IPS-15b (cell line): ENCODE data around the gene DZIP1.
"Not testable (repeated sequence)": the region's sequence is repeated elsewhere in the genome, so short reads cannot be mapped to it uniquely, and the experiment has no call there.

Experiments used
- H3K27me3 ChIP-seq: one replicate; pipeline ENCODE4 v1.6.1; 2013; ENCODE audit warnings: low read length; ENCODE audit not compliant: control insufficient read depth, insufficient read depth
- H3K36me3 ChIP-seq: one replicate; pipeline ENCODE4 v1.6.1; 2013; ENCODE audit warnings: low read length; ENCODE audit not compliant: control insufficient read depth, insufficient read depth
- H3K4me1 ChIP-seq: one replicate; pipeline ENCODE4 v1.6.1; 2013; ENCODE audit warnings: mild to moderate bottlenecking, low read length; ENCODE audit not compliant: control insufficient read depth, insufficient read depth
- H3K4me3 ChIP-seq: one replicate; pipeline ENCODE4 v1.5.1; 2013; ENCODE audit warnings: low read depth, low read length
- H3K9ac ChIP-seq: one replicate; pipeline ENCODE4 v1.6.1; 2013; ENCODE audit warnings: low read depth, mild to moderate bottlenecking, low read length
- H3K9me3 ChIP-seq: one replicate; pipeline ENCODE4 v1.6.1; 2013; ENCODE audit warnings: mild to moderate bottlenecking, low read length; ENCODE audit not compliant: control insufficient read depth, insufficient read depth

Gene DZIP1

DNA sequence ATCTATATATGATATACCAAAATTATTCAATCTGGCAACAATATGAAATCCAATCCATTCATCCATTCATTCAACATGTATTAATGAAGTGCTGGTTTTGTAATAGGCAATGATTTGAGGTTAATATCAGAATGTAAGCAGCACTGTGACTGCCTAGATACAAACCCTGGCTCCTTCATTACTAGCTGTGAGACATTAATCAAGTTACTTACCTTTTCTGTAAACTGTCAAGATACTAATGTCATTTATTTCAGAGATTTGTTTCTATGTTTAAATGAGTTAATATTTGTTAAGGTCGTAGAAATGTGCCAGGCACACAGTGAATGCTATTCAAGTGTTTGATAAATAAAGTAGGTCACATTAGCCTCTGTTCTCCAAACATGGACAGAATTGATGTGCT, 51.0 kb downstream of the DZIP1 start:
- no peaks in the 10 kb centered on the region for H3K36me3 ChIP-seq
- no peak overlapping the region for H3K9ac ChIP-seq
- H3K4me3 ChIP-seq: no peak overlapping the region
- H3K27me3 ChIP-seq: no peaks in the 10 kb centered on the region
- H3K4me1 ChIP-seq: no peaks in the 10 kb centered on the region
- no peaks in the 10 kb centered on the region for H3K9me3 ChIP-seq

DNA sequence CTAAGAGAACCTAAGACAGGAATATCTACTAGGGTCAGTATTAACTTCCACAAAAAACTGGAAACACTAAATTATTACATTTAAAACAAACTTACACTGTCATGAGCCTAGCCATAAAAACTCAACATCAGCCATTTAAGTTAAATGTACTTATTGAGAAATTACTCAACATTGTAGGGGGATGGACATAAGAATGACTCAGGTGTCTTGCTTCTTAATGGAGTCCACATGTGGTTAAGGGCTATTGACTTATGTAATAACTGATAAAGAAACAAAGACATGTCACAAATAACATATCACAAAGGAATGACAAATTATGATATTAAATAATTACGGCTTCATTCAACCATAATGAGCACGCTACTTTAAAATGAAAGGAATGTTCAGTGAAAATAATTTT, 55.8 kb downstream of the DZIP1 start:
- H3K36me3 ChIP-seq: peaks cover 7% of the 10 kb centered on the region

DNA sequence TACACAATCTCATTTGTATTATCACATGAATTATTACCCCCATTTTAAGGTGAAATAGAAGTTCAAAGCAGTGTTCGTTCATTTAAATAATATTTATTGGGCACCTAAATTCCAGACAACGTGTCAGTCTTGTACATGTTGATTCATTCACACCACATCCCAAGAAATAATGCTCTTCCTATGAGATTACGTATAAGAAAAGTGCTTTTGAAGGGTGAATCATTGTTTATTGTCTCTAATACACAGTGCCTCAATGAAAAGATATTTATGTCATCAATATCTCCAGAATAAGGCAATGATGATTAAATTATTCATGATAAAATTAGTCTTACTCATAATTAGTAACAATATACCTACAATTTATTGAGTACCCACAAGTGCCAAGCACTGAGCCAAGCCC, 56.4 kb downstream of the DZIP1 start:
- Histone ChIP-seq H3K27me3 (no peaks in the 10 kb centered on the region), H3K4me3 (no peak overlapping the region), H3K36me3 (peaks cover 7% of the 10 kb centered on the region), H3K9me3 (no peaks in the 10 kb centered on the region), H3K9ac (no peak overlapping the region), H3K4me1 (no peaks in the 10 kb centered on the region)

More for the DNA sequence above, 55.8 kb downstream of the DZIP1 start:
- no peak overlapping the region for H3K9ac ChIP-seq
- no peak overlapping the region for H3K4me3 ChIP-seq
- no peaks in the 10 kb centered on the region for H3K4me1 ChIP-seq
- no peaks in the 10 kb centered on the region for H3K27me3 ChIP-seq
- no peaks in the 10 kb centered on the region for H3K9me3 ChIP-seq

DNA sequence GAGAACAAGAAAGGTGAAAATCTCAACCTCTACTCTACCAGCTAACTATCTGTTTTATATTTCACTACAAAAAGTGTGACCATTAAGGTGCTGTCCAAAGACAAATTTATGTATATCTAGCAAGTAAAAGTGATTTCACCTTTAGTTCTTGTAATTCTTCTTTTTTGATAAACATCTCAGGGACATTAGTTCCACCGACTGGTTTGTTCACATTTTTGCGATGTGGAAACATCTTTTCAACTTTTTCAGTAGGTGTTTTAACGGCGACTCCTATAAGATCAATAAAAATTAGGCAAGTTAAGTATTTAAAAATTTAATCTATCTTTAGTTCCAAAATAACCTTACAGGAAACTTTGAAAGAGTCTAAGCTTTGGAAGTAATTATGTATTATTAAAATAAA, 58.6 kb downstream of the DZIP1 start:
- Histone ChIP-seq H3K9me3 (no peaks in the 10 kb centered on the region), H3K27me3 (no peaks in the 10 kb centered on the region), H3K4me1 (no peaks in the 10 kb centered on the region), H3K36me3 (peaks cover 10% of the 10 kb centered on the region), H3K4me3 (no peak overlapping the region), H3K9ac (no peak overlapping the region)

DNA sequence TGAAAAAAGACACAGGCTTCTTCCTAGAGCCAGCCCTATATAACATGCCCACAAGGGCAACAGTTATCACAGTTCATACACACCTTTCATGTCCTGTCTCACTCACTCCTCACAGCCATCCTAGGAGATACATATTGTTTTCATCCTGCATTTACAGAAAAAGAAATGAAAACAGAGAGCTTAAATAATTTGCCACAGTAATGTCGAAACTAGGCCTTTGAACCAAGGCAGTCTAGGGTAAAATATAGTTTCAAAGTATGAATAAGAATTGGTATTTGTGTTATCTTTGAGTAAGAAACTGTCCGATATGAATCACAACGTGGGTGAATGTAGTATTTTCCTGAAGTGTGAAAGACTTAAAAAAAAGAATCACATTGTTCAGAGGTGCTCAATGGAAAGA, 65.2 kb downstream of the DZIP1 start:
- no peak overlapping the region for H3K4me3 ChIP-seq
- H3K9me3 ChIP-seq: no peaks in the 10 kb centered on the region
- H3K4me1 ChIP-seq: no peaks in the 10 kb centered on the region
- H3K36me3 ChIP-seq: peaks cover 2% of the 10 kb centered on the region
- no peaks in the 10 kb centered on the region for H3K27me3 ChIP-seq
- H3K9ac ChIP-seq: no peak overlapping the region

DNA sequence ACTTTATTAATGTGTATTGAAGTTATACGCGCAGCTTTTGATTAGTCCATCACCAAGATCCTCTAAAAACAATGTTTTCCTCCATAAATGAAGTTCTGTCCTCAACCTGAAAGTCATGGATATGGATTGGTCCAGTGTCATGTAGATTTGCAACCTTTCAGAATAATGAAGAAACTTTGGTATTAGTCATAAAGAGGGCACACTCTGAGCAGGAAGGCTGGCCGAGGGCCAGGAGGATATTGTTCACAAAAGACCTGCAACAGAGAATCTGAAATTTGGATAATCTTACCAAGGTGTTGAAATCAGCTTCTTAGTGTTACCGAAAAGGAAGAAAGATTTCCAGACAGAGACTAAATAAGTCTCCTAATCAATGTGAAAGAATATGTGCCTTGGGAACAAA, 71.3 kb downstream of the DZIP1 start:
- Histone ChIP-seq H3K36me3 (no peaks in the 10 kb centered on the region), H3K9ac (no peak overlapping the region), H3K4me1 (peaks cover 2% of the 10 kb centered on the region), H3K4me3 (no peak overlapping the region), H3K27me3 (no peaks in the 10 kb centered on the region), H3K9me3 (no peaks in the 10 kb centered on the region)

DNA sequence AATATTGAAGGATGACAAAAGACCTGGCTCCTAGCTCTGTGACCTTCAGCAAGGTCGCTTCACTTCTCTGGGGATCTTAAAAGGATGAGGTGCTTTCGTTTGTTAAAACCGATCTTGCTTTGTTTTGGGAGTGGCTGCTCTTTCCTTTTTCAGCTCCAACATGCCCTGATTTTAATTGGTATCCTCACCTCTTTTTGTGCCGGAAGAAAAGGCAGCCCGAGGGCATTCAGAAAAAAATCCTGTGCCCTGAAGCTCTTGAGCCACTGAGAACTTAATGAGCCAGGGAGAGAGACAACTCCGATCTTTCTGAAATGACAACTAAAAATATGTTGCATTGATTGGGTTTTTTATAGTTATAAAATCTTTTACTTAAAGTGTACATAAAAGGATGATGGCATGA, 72.6 kb downstream of the DZIP1 start:
- Histone ChIP-seq H3K9ac (no peak overlapping the region), H3K4me1 (peaks cover 2% of the 10 kb centered on the region), H3K4me3 (no peak overlapping the region), H3K27me3 (no peaks in the 10 kb centered on the region), H3K9me3 (no peaks in the 10 kb centered on the region), H3K36me3 (no peaks in the 10 kb centered on the region)

DNA sequence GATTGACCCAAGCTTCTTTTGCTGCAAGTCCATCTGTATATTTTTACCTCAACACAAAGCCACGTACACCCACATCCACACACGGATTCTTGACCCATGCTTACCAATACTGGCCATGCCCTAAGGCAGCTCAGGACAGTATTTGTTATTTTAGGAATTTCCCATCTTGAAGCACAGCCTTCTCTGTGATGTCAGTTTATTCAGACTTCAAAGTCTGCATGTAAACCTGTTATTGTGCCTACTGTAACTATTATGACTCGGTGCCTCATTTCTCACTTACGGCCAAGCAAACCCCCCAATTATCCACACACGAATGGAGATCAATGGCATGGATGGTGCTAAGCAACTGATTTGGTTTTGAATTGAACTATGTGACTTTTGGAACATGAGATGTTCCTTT, 74.5 kb downstream of the DZIP1 start:
- H3K9me3 ChIP-seq: no peaks in the 10 kb centered on the region
- no peak overlapping the region for H3K4me3 ChIP-seq

DNA sequence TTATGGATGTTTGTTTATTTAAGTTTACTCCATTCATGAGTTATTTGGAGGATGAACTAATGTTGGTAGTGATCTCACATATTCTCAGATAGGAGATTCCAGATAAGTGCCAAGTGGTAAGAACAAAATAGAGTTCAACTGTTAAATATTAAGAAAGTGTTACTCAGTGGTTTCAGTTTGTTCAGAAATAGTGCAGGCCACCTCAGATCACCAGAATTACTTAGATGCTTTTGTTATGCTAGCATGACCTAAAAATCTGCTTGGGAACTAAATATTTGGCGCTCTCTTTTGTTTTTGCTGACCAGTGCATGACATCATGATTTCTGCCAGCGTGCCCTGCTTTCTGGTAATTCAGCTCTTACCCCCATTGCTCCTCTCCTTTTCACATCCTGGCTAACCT, 76.4 kb downstream of the DZIP1 start:
- H3K9me3 ChIP-seq: no peaks in the 10 kb centered on the region
- H3K27me3 ChIP-seq: no peaks in the 10 kb centered on the region
- no peak overlapping the region for H3K9ac ChIP-seq
- peaks cover 2% of the 10 kb centered on the region for H3K4me1 ChIP-seq
- H3K36me3 ChIP-seq: no peaks in the 10 kb centered on the region
- H3K4me3 ChIP-seq: no peak overlapping the region

More for the DNA sequence above, 74.5 kb downstream of the DZIP1 start:
- H3K36me3 ChIP-seq: no peaks in the 10 kb centered on the region
- no peaks in the 10 kb centered on the region for H3K27me3 ChIP-seq
- H3K4me1 ChIP-seq: peaks cover 2% of the 10 kb centered on the region
- no peak overlapping the region for H3K9ac ChIP-seq

DNA sequence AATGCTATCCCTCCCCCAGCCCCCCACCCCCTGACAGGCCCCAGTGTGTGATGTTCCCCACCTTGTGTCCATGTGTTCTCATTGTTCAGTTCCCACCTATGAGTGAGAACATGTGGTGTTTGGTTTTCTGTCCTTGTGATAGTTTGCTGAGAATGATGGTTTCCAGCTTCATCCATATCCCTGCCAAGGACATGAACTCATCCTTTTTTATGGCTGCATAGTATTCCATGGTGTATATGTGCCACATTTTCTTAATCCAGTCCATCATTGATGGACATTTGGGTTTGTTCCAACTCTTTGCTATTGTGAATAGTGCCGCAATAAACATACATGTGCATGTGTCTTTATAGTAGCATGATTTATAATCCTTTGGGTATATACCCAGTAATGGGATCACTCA, 78.7 kb downstream of the DZIP1 start:
- H3K27me3 ChIP-seq, H3K36me3 ChIP-seq, H3K4me3 ChIP-seq, H3K9me3 ChIP-seq, H3K9ac ChIP-seq, H3K4me1 ChIP-seq: not testable (repeated sequence)

DNA sequence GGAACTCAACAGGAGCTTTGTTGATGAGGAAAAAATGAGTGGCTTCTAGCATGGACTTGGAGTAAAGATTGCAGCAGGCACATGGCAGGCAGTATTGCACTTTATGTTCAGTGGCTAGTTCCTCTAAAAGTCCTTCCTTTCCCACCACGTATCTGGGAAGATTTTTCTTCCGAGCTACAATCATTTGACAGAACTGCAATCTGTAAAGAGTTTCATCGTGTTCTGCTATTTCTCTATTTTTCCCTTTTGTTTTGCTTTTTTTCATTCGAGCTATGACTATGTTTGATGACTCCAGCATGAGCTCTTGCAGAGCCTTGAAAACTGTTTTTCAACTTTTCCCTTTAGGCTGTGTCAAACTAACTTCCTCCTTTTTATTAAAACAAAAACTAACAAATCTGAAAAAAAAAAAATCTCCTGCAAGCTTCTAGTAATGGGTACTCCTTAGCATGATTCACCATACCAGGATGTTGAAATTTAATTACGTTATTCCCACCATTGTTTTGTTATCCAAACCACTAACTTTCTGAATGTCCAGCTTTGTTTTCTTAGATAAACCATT, 79.7 kb downstream of the DZIP1 start:
- H3K27me3 ChIP-seq: no peaks in the 10 kb centered on the region
- no peak overlapping the region for H3K4me3 ChIP-seq
- no peak overlapping the region for H3K9ac ChIP-seq
- H3K36me3 ChIP-seq: no peaks in the 10 kb centered on the region
- no peaks in the 10 kb centered on the region for H3K4me1 ChIP-seq
- H3K9me3 ChIP-seq: no peaks in the 10 kb centered on the region

DNA sequence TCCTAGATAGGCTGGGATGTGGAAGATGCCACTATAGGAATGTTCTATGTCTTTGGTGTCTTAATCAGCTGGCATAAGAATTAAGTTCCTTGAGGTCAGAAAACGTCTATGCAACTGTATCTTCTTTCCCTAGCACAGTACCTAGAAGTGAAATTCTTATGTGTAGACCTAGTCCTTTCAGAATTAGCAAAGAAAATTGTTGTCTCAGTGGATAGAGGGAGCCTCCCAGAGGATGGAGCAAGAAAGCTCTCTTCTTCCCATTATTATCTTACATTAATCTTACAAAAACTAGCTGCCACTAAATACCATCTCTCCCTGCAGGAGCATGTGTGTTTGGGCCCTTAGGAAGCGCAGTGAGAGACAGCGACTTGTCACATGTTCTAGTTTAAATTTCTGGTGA, 80.4 kb downstream of the DZIP1 start:
- Histone ChIP-seq H3K4me3 (no peak overlapping the region), H3K9ac (no peak overlapping the region), H3K9me3 (no peaks in the 10 kb centered on the region), H3K4me1 (no peaks in the 10 kb centered on the region), H3K36me3 (no peaks in the 10 kb centered on the region), H3K27me3 (no peaks in the 10 kb centered on the region)

DNA sequence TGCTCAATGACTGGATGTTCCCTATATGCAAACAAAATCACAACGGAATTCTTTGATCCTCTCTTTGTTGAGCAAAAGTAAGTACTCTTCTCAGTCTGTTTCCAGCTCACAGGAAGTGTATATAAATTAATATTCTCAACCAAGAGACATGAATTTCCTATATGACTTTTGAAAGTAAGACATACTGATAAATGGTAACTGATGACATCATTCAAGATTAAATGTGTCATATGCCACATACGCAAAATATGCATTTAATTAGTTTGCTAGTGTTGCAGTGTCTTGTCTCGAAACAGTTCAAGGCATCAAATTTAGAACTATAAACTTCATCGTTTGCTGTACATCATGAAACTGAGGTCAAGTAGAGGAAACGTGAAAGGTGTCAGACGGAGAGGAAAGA, 84.1 kb downstream of the DZIP1 start:
- H3K9me3 ChIP-seq: no peaks in the 10 kb centered on the region
- no peaks in the 10 kb centered on the region for H3K36me3 ChIP-seq
- H3K4me3 ChIP-seq: no peak overlapping the region
- H3K9ac ChIP-seq: no peak overlapping the region
- H3K27me3 ChIP-seq: no peaks in the 10 kb centered on the region
- peaks cover 3% of the 10 kb centered on the region for H3K4me1 ChIP-seq
